Stimulated activated CD8-positive, alpha-beta memory T cell treated with anti-CD3 and anti-CD28 coated beads, Interleukin-15, amount 100 ng/mL, for 48 hours (primary cell): ENCODE results near the gene KAT6B.
"Not testable (repeated sequence)": the region's sequence is repeated elsewhere in the genome, so short reads cannot be mapped to it uniquely, and the experiment has no call there.

Experiments
- DNase-seq, 2 donors: peaks; one replicate each; pipeline ENCODE4 v3.0.0-alpha.2; 2020; ENCODE audit warnings: low read depth in 2 of 2

KAT6B gene

DNA sequence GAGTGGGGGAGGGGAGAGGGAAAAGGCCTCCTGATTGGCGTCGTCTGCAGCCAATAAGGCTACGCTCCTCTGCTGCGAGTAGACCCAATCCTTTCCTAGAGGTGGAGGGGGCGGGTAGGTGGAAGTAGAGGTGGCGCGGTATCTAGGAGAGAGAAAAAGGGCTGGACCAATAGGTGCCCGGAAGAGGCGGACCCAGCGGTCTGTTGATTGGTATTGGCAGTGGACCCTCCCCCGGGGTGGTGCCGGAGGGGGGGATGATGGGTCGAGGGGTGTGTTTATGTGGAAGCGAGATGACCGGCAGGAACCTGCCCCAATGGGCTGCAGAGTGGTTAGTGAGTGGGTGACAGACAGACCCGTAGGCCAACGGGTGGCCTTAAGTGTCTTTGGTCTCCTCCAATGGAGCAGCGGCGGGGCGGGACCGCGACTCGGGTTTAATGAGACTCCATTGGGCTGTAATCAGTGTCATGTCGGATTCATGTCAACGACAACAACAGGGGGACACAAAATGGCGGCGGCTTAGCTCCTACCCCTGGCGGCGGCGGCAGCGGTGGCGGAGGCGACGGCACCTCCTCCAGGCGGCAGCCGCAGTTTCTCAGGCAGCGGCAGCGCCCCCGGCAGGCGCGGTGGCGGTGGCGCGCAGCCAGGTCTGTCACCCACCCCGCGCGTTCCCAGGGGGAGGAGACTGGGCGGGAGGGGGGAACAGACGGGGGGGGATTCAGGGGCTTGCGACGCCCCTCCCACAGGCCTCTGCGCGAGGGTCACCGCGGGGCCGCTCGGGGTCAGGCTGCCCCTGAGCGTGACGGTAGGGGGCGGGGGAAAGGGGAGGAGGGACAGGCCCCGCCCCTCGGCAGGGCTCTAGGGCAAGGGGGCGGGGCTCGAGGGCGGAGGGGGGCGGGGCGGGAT is at the start of gene KAT6B:
Gene KAT6B (plus strand): TSS at position 459 of the 903 bp plus-strand sequence. CDS start 16,258 bp downstream, outside the sequence.
- peak; percentile 100 for DNase-seq

DNA sequence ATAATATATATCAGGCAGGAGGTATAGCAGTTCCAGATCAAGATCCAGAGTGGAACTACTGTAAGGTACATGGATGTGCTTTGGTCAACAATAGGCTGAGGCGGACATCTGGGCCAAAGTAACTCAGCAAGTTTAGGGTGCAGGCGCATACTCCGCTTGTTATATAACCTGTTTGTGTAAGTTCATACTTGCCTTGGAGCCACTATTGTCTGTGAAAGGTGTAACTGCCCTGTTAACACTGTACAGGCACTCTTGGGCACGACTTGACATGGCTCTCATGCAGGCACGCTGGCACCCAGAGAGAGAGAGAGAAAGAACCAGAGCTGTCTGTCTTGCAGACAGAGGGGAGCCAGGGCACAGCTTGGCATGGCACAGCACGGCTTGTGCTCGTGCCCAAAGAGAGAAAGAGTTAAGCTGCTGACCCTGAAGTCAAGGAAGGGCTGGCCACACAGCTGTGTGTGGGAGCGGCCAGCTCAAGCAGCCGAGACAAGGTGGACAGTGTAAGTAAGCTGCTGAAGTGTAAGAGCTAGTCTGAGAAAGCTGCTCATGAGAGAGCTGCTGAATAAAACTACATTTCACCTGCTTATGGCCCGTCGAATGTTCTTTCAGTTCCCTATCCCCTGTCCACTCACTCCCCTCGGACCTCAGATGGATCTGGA is 47.8 kb upstream of the KAT6B start:
- DNase-seq = no peak

DNA sequence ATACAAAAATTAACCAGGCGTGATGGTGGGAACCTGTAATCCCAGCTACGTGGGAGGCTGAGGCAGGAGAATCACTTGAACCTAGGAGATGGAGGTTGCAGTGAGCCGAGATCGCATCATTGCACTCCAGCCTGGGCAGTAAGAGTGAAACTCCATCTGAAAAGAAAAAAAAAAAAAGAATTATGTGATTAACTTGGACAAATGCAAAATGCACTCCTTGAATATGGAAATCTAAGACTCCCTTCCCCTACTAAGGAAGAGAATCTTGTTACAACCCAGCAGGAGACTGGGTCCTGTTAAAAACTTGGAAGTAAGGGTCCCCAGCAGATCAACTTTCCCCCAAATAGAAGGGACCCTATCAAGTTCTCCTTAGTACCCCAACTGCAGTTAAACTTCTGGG is 44.5 kb upstream of the KAT6B start:
- DNase-seq = not testable (repeated sequence)

DNA sequence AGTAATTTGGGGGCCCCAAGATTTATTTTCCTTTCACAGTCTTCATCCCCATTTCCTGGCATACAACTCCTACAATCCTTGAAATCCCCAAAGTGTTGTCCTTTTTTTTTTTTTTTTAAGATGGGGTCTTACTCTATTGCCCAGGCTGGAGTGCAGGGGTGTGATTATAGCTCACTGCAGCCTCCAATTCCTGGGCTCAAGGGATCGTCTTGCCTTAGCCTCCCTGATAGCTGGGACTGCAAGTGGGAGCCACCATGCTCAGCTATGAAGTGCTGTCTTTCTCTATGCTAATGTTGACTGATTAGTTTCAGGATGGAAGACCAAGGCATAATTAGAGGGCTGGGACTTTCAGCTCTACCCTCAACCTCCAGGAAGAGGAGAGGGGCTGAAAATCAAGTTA is 41.9 kb upstream of the KAT6B start:
- no peak for DNase-seq

DNA sequence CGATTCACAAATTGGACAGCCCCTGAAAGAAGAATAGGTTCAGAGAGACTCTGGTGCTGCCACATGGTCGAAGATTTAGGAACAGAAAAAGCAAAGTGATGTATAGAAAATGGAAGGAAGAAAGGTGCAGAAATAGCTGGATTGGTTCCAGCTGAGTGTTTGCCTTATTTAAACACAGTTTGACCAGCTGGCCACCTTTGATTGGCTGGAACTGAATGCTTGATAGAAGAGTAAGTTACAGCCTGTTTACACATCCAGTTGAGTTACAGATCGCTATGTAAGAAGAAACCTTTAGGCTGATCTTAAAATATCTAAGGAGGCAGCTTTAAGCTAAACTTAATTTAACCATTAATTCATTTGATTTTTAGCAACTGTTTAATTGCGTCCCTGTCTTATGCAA is 40.3 kb upstream of the KAT6B start:
- no peak for DNase-seq

DNA sequence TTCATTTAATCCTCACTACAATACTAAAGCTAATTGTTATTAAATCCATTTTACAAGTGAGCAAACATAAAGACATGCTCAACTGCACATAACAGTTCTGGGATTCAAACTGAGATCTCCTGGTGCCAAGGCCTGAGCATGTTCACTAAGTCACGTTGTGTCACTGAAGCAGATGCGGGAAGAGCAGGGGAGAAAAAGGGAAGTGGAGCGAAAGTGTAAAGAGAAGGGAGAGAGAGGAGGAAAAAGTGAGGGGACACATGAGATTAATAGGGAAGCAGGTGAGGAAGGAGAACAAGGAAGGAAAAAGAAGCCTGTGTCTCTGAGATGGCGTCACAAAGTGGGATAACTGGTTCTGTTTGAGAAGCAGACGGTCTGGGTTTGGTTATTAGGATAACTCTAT is 38.9 kb upstream of the KAT6B start:
- no peak for DNase-seq

DNA sequence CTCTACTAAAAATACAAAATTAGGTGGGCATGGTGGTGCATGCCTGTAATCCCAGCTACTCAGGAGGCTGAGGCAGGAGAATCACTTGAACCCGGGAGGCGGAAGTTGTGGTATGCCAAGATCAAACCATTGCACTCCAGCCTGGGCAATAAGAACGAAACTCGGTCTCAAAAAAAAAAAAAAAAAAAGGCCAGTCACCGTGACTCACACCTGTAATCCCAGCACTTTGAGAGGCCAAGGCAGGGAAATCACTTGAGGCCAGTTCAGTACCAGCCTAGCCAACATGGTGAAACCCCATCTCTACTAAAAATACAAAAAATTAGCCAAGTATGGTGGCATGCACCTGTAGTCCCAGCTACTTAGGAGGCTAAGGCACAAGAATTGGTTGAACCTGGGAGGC is 34.4 kb upstream of the KAT6B start:
- not testable (repeated sequence) for DNase-seq

DNA sequence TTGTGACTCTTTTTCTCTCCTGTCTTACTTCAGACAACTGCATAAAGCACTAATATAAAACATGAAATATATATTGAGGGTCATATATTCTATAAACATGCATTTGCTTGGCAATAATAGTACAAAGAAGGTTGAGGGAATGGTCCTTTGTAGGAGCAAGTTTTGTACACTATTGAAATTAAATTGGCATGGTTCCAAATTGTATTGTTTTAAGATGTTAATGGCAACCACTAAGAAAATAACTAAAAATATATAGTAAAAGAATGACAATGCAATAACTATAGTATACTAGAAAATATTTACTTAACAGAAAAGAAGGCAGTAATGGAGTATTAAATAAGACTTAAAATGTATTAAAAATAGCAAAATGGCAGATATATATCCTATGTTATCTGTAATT is 33.7 kb upstream of the KAT6B start:
- DNase-seq = no peak

DNA sequence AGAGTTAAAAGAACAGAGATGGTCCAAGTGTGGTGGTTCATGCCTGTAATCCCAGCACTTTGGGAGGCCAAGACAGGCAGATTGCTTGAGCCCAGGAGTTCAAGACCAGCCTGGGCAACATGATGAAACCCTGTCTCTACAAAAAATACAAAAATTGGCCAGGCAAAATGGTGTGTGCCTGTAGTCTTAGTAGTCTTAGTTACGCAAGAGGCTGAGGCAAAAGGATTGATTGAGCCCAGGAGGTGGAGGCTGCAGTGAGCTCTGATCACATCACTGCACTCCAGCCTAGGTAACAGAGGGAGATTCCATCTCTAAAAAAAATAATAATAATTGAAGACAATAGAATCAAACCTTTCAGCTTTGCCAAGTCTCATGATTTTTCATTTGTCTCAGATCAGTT is 33.2 kb upstream of the KAT6B start:
- DNase-seq = not testable (repeated sequence)

DNA sequence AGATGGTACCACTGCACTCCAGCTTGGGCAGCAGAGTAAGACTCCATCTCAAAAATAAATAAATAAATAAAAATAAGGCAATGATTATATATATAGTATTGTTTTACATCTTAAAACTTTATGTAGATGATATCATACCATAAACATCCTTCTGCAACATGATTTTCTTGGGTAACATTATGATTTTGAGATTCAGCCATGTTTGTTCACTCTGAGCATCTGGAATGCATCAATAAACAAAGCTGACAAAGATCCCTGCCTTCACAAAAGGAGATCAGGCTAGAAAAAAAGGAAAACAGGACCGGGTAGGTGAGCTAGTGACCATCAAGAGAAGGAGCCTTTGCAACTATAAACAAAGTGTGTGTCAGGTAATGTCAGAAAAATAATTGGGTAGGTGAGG is 31.9 kb upstream of the KAT6B start:
- no peak for DNase-seq

DNA sequence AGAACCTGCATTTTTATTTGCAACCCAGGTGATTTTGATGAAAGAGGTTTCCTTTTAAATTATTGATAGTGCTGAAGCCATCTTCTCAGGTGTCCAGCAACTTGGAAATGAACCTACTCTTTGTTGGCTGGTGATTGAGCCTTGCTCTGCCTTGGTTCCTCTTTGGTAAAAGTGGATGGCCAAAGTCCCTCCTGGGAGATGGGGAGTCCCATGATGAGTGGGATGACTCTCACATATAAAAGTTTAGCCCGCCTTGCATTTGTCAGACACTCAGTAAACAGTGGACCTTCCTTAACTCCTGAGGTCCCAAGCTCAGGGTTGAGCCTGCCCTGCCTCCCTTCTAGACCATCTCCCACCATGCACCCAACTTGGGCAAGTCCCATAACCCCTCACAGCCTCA is 28.9 kb upstream of the KAT6B start:
- DNase-seq = no peak

DNA sequence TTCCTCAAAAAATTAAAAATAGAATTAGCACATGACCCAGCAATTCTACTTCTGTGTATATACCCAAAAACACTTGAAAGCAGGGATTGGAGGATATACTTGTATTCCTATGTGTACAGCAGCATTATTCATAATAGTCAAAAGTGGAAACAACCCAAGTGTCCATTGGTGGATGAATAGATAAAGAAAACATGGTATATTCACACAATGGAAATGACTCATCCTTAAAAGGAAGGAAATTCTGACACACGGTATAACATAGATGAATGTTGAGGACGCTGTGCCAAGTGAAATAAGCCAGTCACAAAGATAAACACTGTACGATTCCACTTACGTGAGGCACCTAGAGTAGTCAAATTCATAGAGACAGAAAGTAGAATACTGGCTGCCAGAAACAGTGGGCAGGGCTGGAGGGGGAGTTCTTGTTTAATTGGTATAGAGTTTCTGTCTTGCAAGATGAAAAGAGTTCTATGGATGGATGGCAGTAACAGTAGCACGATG is 26.6 kb upstream of the KAT6B start:
- DNase-seq = no peak

DNA sequence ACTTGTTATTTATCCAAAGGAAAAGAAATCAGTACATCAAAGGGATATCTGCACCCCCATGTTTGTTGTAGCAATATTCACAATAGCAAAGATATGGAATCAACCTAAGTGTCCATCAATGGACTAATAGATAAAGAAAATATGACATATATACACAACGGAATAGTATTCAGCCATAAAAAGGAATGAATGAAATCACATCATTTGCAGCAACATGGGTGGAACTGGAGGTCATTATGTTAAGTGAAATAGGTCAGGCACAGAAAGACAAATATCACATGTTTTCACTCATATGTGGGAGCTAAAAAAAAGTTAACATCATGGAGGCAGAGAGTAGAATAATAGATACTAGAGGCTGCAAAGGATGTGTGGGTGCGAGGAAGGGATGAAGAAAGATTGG is 25.0 kb upstream of the KAT6B start:
- DNase-seq = no peak

DNA sequence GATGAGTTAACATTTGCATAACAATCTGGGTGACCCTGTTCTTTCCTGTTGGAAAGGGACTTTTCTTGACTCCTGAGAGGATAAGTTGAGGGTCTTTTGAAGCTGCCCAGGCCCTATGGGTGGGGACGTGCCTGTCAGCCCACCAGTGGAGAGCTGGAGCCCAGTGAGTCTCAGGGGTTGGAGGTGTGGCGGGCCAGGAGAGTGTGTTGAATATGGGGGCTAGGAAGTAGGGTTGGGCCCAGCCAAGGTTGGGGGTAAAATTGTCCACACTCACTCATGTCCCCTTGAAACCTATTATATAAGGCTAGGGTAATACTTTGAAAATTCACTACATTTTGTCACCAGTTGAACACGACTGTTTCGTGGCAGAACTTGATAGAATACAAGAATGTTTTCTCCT is 17.9 kb upstream of the KAT6B start:
- no peak for DNase-seq

DNA sequence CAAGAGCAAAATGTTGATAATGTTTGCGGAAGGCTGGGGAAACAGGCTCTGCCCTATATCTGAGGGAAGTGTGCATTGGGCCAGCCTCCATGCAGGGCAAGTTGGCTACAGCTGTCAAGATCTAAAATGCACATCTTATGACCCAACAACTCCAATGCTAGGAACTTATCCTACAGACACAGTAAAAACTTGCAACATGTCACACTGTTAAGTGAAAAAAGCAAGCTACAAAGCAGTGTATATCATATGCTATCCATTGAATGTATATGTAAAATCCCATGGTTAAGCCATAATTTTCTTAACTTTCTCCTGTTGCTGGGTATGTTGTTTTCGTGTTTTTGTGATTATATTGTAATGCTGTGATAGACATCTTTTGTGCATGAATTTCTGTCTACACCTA is 16.3 kb upstream of the KAT6B start:
- no peak for DNase-seq

DNA sequence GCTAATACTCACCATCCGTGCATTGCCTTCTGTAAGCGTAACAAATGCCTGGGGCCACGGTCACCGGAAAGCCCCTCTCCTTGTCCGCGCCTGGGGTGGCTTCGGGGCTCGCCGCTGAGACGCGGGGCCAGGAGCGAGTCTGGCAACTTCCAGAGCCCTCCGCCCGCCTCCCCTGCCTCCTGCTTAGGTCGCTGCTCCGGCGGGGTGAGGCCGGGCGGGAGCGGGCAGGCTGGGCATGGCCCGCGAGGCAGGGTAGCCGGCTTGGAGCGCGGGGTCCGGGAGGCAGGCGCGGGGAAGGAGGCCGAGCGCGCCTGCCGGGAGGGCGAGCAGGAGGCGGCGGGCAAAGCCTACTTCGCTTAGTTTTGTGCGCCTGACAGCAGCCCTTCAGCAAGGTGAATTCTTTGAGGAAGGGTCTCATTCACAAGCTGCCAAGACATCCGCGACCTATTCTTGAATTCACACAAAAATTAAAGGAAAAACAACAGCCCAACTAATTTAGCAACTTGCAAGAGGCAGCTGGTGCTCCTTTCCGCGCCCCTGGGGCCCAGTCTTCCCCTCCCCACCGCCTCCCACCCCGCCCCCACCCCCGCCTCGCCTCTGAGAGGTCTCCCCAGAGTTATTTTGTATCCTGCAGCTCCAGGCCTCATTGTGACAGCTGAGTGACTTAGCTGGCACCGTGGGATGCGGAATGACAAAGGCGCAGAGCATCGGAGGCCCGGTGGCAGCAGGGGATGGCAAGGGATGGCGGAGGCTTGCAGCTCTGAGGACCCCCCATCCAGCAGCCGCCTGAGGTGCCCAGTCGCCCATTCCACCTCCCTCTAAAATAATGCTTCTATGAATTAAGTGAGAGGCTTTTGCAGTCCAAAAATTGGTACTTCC is 12.8 kb upstream of the KAT6B start:
- DNase-seq = no peak

DNA sequence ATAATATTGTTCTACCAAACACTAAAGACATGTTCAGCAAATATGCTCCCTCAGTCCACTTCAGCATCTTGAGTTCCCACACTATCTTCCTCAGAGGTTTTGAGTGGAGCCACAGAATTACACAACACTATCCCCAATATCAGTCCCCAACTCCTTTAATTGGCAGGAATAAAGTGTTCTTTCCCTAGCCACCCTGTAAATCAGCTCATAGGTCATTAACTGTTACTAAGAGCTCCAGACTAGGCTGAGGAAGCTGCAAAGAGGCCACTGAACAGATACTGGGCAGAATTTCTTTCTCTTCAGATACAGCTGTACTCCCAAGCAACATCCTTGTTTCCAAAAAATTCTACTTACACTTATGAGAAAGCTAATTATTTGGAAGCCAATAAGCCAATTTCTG is 11.6 kb upstream of the KAT6B start:
- no peak for DNase-seq

DNA sequence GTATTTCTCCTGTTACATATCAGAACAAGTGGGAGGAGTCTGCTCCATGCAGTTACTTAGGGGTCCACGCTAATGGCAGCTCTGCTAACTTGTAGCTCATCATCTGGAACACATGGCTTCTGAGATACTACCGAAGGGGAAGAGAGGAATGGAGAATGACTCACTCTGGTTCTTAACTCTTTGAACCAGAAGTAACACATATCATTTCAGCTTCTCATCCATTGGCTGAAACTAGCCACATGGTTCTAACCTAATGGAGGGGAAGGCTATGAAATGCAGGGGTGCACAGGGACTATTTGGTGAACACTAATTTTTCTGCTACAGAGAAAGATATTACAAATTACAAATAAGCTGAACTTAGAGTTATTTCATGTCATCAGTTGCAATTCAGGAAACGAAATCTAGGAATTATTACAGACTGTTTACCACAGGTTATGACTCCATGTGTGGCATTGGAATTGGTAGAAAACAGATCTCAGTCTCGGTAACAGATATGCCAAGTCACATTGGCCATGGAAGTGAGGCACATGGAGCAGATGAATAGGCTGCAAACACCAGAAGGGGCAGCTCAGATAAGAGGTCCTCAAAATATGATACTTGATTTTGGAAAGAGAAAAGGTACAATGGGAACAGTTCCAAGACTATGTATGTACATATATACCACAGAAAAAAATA is 9.4 kb upstream of the KAT6B start:
- no peak for DNase-seq

DNA sequence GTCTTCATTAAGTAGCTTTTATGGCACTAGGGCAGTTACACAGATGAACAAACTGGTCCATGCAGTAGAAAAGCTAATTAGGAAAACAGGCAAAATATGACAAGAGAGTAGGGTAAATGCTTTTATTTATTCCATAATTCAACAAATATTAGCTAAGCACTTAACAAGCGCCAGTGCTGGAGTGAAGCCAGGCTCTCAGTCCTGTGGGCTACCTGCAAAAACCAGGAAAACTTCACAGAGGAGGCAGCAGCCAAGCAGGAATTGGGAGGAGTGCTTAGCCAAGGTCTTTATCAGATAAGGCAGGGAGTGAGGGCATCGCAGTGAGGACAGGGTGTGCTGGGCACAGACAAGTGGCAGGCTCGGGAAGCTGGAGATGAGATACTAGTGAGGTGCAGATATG is 4.9 kb upstream of the KAT6B start:
- DNase-seq = no peak

DNA sequence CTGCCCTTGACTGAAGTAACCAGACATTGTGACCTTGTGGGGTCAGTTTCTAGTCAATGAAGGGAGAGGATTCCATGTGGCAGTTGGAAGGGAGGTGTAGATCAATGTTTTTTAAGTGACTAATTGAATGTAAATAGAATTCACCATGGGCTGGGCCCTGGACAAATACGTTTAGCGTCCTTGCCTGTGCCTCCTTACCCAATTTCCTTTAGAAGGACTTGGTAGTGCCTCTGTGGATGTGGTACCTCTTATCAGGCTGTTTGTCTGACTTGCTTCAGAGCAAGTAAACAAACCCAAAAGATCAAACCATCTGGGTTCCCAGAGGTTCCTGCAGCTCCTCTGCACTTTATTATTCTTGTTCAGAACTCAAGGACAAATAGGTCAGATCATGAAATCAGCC is 4.3 kb upstream of the KAT6B start:
- no peak for DNase-seq

DNA sequence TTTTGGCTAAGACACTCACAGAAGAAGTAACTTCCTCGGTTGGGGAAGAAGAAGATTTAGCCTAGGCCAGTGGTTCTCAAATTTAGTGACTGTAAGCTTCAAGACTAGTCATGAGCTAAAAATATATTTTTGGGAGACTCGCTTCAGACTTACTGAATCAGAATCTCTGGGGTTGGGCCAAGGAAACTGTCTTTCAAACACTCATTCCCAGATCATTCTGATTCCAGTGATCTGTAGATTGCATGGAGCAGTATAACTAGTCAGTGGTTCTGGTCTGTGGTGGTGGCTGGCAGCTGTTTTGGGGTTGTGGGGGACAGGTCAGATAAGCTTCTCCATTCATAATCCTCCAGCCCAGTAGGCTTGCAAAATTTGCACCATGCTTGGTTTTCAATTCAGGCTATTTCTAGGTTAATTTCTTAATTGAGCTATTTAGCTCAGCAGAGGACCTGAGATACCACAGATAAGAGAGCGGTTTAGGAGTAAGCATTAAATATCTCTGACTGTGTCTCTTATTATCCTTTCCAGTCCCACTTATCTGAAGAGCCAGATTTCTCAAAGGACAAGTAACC is 3.8 kb upstream of the KAT6B start:
- DNase-seq = no peak
